Activated B cell treated with CpG ODN at 0.5 μM for 24 hours (primary cell): ENCODE data around the gene BCAS1. TPM values are rescaled to one million over a fixed set of nuclear protein-coding genes. Genes with fewer than 3 reads are reported as not detected.

Experiments
- ATAC-seq: fragments of 200-7000 bp; cut with Tn5 transposase; one replicate; pipeline ENCODE4 v1.10.0; 2021; ENCODE audit warnings: low read depth, mild to moderate bottlenecking, moderate library complexity
- CTCF ChIA-PET: fragments of 350-600 bp; sonication (Branson Sonifier 250); formaldehyde crosslinking; loops from one replicate; lab custom pipeline; 2021; ENCODE audit warnings: antibody characterized with exemption; lab: Charles Lee
- POLR2A ChIA-PET: fragments of 350-600 bp; sonication (Branson Sonifier 250); formaldehyde crosslinking; loops from one replicate; lab custom pipeline; 2021; ENCODE audit warnings: antibody characterized with exemption; lab: Charles Lee
- DNase-seq: peaks from one replicate; pipeline ENCODE4 v3.0.0; 2022
- H3K27ac Mint-ChIP-seq: one replicate; pipeline ENCODE4 v1.8.0; 2020; ENCODE audit warnings: mixed read lengths
- H3K27me3 Mint-ChIP-seq: one replicate; pipeline ENCODE4 v1.8.0; 2021; ENCODE audit warnings: mixed read lengths
- H3K36me3 Mint-ChIP-seq: one replicate; pipeline ENCODE4 v1.8.0; 2021; ENCODE audit warnings: low read depth, mixed read lengths
- H3K4me1 Mint-ChIP-seq: one replicate; pipeline ENCODE4 v1.8.0; 2021; ENCODE audit warnings: mixed read lengths
- H3K4me3 Mint-ChIP-seq: one replicate; pipeline ENCODE4 v1.8.0; 2020; ENCODE audit warnings: mild to moderate bottlenecking, mixed read lengths
- H3K9me3 Mint-ChIP-seq: one replicate; pipeline ENCODE4 v1.8.0; 2020; ENCODE audit warnings: mixed read lengths
- intact Hi-C: fragments of 100-400 bp; cut with micrococcal nuclease; formaldehyde crosslinking; loops from one replicate; pipeline ENCODE4 v1.15.1; 2024
- total RNA-seq: library from RNA; stranded (reverse); gene quantifications from 2 replicates; pipeline ENCODE4 v1.2.3, GENCODE V29; 2022
- TF ChIP-seq, protein P1 (sequence below): fragments of 200-600 bp; IDR thresholded peaks from one replicate; pipeline ENCODE4 v1.8.0; 2022; ENCODE audit warnings: antibody characterized with exemption, mild to moderate bottlenecking

The BCAS1 gene
- total RNA-seq, 1 donor from 2014 or later: 1.7 TPM

DNA sequence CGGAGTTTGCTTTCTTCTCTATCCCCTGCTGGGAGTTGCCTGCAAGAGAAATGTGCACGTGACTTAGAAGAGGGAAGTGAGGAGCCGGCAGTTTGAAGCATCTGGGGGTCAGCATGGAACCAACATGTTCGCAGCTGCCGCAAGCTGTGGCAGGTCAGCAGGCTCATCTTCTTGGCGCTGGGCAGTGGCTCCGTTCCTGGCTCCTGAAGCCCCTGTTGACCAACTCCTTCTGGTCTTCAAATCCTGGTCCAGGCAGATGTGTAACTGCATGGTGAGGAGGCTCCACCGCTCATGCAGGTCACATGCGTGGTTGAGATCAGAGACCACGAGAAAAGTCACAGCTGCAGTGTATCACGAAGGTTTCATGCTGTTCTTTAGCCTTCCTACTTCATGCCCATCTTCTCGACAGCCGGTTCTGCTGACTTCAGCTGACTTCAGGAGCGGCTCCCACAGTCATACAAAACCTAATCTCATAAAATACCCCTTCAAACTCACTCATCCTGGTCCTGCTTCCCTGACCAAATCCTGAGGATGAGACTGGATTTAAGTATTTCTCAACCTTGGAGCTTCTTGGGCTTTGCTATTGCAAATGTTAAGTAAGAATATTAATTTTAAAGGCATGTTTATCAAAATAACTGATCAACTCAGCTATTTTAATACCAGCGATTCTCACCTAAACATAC lies 44.9 kb upstream of the BCAS1 start:
- DNase-seq (no peak), ATAC-seq (no peak)
- CTCF ChIA-PET: interaction anchor here (0.9 kb wide), 1 partner anchor 18 kb away, joined by 3 read pairs; no protein-coding TSS in a partner anchor
- Mint-ChIP-seq H3K4me3 (no peak overlapping the region), H3K27ac (no peak overlapping the region), H3K9me3 (no peaks in the 10 kb centered on the region), H3K27me3 (peaks cover 2% of the 10 kb centered on the region), H3K36me3 (no peaks in the 10 kb centered on the region), H3K4me1 (no peaks in the 10 kb centered on the region)
- POLR2A ChIA-PET: no interaction called here
- TF ChIP-seq, protein P1, sequence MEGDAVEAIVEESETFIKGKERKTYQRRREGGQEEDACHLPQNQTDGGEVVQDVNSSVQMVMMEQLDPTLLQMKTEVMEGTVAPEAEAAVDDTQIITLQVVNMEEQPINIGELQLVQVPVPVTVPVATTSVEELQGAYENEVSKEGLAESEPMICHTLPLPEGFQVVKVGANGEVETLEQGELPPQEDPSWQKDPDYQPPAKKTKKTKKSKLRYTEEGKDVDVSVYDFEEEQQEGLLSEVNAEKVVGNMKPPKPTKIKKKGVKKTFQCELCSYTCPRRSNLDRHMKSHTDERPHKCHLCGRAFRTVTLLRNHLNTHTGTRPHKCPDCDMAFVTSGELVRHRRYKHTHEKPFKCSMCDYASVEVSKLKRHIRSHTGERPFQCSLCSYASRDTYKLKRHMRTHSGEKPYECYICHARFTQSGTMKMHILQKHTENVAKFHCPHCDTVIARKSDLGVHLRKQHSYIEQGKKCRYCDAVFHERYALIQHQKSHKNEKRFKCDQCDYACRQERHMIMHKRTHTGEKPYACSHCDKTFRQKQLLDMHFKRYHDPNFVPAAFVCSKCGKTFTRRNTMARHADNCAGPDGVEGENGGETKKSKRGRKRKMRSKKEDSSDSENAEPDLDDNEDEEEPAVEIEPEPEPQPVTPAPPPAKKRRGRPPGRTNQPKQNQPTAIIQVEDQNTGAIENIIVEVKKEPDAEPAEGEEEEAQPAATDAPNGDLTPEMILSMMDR: no peak
- intact Hi-C loops: no loop called here

DNA sequence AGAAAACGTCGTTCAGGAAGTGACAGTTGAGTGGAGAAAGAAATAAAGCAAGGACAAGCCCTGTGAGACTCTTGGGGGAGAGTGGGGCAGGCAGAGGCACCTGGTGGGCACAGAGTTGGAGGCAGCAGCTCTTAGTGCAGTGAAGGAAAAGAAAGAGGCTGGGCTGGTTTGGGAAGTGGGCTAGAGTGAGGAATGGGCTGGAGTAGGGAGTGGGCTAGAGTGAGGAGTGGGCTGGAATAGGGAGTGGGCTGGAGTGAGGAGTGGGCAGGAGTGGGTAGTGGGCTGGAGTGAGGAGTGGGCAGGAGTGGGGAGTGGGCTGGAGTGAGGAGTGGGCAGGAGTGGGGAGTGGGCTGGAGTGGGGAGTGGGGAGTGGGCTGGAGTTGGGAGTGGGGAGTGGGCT lies 43.7 kb upstream of the BCAS1 start:
- Mint-ChIP-seq H3K27me3 (peaks cover 7% of the 10 kb centered on the region), H3K36me3 (no peaks in the 10 kb centered on the region), H3K27ac (no peak overlapping the region), H3K4me3 (no peak overlapping the region), H3K4me1 (no peaks in the 10 kb centered on the region), H3K9me3 (no peaks in the 10 kb centered on the region)
- intact Hi-C loops: no loop called here
- TF ChIP-seq, protein P1: no peak
- DNase-seq (no peak), ATAC-seq (no peak)
- CTCF ChIA-PET: no interaction called here
- POLR2A ChIA-PET: no interaction called here

DNA sequence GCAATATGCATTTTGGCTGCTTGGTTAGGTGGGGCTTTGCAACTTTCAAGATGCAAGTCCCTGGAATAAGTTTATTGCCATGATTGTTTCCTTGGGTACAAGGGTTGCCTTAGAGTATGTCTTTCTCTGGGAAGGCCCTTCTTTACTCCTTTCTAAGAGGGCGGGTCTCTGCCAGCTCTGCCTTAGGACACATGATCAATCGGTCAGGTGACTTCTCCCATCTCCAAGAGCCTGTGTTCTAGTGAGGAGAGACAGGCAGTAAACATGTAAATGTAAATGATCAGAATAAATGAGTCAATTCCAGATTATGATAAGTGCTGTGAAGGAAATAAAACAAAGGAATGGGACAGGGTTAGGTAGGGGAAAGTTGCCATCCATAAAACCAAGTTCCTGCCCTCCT lies 43.2 kb upstream of the BCAS1 start:
- DNase-seq: no peak
- intact Hi-C loops: no loop called here
- Mint-ChIP-seq H3K4me1 (no peaks in the 10 kb centered on the region), H3K27ac (no peak overlapping the region), H3K4me3 (no peak overlapping the region), H3K36me3 (no peaks in the 10 kb centered on the region), H3K27me3 (peaks cover 7% of the 10 kb centered on the region), H3K9me3 (no peaks in the 10 kb centered on the region)
- no peak for ATAC-seq
- ChIA-PET CTCF (no interaction called here), POLR2A (no interaction called here)
- TF ChIP-seq, protein P1: no peak

DNA sequence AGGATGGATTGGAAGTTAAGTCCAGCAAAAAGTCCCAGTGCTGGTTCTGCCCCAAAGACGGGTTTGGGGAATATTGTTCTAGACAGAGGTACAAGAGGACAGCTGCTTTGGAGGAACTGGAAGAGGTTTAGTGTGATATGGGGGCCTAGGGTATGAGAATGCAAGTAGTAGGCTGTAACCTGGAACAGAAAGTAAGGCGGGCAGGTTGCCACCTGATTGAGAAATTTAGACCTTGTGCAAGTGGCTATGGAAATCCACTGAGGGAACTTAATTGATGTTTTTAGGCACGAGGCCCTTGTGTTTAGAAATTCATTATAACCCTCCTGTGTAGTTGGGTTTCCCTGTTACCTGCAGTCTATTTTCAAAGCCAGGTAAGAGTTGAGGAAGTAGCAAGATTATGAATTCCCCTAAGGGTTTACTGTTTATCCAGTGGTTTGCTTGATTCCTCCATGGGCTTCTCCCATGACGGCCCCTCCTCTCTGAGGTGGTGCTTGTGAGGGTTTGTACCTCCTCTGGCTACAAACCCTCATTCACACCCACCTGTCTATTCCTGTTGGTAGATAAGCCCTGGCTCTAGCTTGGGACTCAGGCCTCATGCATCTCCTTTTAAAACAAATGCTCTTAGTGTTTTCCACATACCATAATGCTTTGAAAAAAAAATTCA lies 42.0 kb upstream of the BCAS1 start:
- no peak overlapping the region for H3K27ac Mint-ChIP-seq
- H3K4me1 Mint-ChIP-seq: no peaks in the 10 kb centered on the region
- no peaks in the 10 kb centered on the region for H3K36me3 Mint-ChIP-seq
- H3K9me3 Mint-ChIP-seq: no peaks in the 10 kb centered on the region
- DNase-seq: no peak
- no peak overlapping the region for H3K4me3 Mint-ChIP-seq
- ATAC-seq: no peak
- POLR2A ChIA-PET: no interaction called here
- CTCF ChIA-PET: interaction anchor here (0.7 kb wide), 1 partner anchor 17 kb away, joined by 3 read pairs; no protein-coding TSS in a partner anchor
- intact Hi-C loops: no loop called here
- peaks cover 9% of the 10 kb centered on the region for H3K27me3 Mint-ChIP-seq
- TF ChIP-seq, protein P1: no peak

DNA sequence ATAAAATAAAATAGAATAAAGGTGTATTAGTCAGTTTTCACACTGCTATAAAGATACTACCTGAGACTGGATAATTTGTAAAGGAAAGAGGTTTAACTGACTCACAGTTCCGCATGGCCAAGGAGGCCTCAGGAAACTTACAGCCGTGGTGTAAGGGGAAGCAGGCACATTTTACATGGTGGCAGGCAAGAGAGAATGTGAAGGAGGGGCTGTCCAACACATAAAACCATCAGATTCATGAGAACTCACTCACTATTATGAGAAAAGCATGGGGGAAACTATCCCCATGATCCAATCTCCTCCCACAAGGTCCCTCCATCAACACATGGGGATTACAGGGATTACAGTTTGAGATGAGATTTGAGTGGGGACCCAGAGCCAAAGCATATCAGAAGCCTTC lies 41.1 kb upstream of the BCAS1 start:
- Mint-ChIP-seq H3K27me3 (peaks cover 9% of the 10 kb centered on the region), H3K27ac (no peak overlapping the region), H3K4me3 (no peak overlapping the region), H3K36me3 (no peaks in the 10 kb centered on the region), H3K4me1 (no peaks in the 10 kb centered on the region), H3K9me3 (no peaks in the 10 kb centered on the region)
- CTCF ChIA-PET: interaction anchor here (0.7 kb wide), 1 partner anchor 16 kb away, joined by 3 read pairs; no protein-coding TSS in a partner anchor
- DNase-seq (no peak), ATAC-seq (no peak)
- POLR2A ChIA-PET: no interaction called here
- TF ChIP-seq, protein P1: no peak
- intact Hi-C loops: no loop called here
